Panc1 (cell line): Measurements from ENCODE around the gene NKX2-4.

Experiments used
- POLR2AphosphoS5 ChIP-seq: IDR thresholded peaks from 2 replicates; pipeline ENCODE4 v1.6.1; 2012; ENCODE audit warnings: mild to moderate bottlenecking, low read depth, low read length, moderate library complexity
- REST ChIP-seq, 2 experiments: IDR thresholded peaks; 2 replicates each; pipeline ENCODE4 v1.6.1; 2011 to 2012; ENCODE audit warnings: low read depth in 2 of 2, control low read depth in 1 of 2, low read length in 1 of 2, mild to moderate bottlenecking in 1 of 2, moderate library complexity in 1 of 2; ENCODE audit not compliant: insufficient read depth in 1 of 2
- TCF7L2 ChIP-seq: IDR thresholded peaks from 2 replicates; pipeline ENCODE4 v1.6.1; 2011; ENCODE audit warnings: mild to moderate bottlenecking, low read depth, low read length, inconsistent platforms
- TF ChIP-seq, protein P1 (sequence below): fragments of 450-650 bp; IDR thresholded peaks from 2 replicates; pipeline ENCODE4 v1.5.1; 2017; ENCODE audit warnings: mild to moderate bottlenecking

- TF ChIP-seq, protein P1, sequence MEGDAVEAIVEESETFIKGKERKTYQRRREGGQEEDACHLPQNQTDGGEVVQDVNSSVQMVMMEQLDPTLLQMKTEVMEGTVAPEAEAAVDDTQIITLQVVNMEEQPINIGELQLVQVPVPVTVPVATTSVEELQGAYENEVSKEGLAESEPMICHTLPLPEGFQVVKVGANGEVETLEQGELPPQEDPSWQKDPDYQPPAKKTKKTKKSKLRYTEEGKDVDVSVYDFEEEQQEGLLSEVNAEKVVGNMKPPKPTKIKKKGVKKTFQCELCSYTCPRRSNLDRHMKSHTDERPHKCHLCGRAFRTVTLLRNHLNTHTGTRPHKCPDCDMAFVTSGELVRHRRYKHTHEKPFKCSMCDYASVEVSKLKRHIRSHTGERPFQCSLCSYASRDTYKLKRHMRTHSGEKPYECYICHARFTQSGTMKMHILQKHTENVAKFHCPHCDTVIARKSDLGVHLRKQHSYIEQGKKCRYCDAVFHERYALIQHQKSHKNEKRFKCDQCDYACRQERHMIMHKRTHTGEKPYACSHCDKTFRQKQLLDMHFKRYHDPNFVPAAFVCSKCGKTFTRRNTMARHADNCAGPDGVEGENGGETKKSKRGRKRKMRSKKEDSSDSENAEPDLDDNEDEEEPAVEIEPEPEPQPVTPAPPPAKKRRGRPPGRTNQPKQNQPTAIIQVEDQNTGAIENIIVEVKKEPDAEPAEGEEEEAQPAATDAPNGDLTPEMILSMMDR, result no peak
- TF ChIP-seq POLR2AphosphoS5 (no peak), TCF7L2 (no peak), REST (IDR thresholded peaks at IDR 0.05; ENCODE audit: insufficient read depth in 1 of 2, low read depth in 2 of 2, low read length in 1 of 2) (no peak)
Observed at GRCh38 chr20:21421601-21422236, 24.4 kb upstream of the NKX2-4 start.
